SK-N-SH (cell line): ENCODE data around the gene GGCT. TPM values are rescaled to one million over a fixed set of nuclear protein-coding genes. Genes with fewer than 3 reads are reported as not detected.

ENCODE experiments used
- CTCF ChIA-PET: fragments of 300-600, 350-600 bp; formaldehyde crosslinking; extraction: SDS; loops from one replicate; lab custom pipeline; 2021; lab: Yijun Ruan, JAX
- POLR2A ChIA-PET: fragments of 350-600 bp; sonication (Branson Sonifier 250); formaldehyde crosslinking; extraction: SDS; loops from one replicate; lab custom pipeline; 2020; ENCODE audit warnings: antibody characterized with exemption, inconsistent platforms; lab: Yijun Ruan, JAX
- DNase-seq: peaks from one replicate; pipeline ENCODE4 v3.0.0; 2012
- H2AFZ ChIP-seq: fragments of 200-600 bp; sonication (generic); 2 replicates; pipeline ENCODE4 v1.8.1; 2016; ENCODE audit warnings: antibody characterized with exemption, mild to moderate bottlenecking, low read depth
- H3F3A ChIP-seq: fragments of 200-600 bp; sonication (generic); replicated peaks from 2 replicates; pipeline ENCODE3; 2016; ENCODE audit warnings: antibody characterized with exemption, mild to moderate bottlenecking; ENCODE audit not compliant: insufficient read depth
- H3K27ac ChIP-seq, 2 experiments: fragments of 200-500 bp in 1 of 2; fragments of 200-600 bp in 1 of 2; sonication (Bioruptor generic) in 1 of 2; sonication (generic), shearing (Covaris generic) in 1 of 2; 2 replicates each; pipeline versions ENCODE4 v1.5.1 to v1.6.1; 2014 to 2016; ENCODE audit warnings: low read depth in 2 of 2, inconsistent platforms in 1 of 2, low read length in 1 of 2, mild to moderate bottlenecking in 1 of 2, mixed read lengths in 1 of 2
- H3K27me3 ChIP-seq: fragments of 200-600 bp; sonication (generic), shearing (Covaris generic); 2 replicates; pipeline ENCODE4 v1.6.1; 2016; ENCODE audit warnings: mixed run types; ENCODE audit not compliant: insufficient read depth
- H3K36me3 ChIP-seq, 2 experiments: fragments of 200-500 bp in 1 of 2; fragments of 200-600 bp in 1 of 2; sonication (Bioruptor generic) in 1 of 2; sonication (generic) in 1 of 2; replicated peaks in 1 of 2; 2 replicates each; pipeline versions ENCODE3 to v1.5.1; 2014 to 2016; ENCODE audit warnings: low read length in 1 of 2, mild to moderate bottlenecking in 1 of 2; ENCODE audit not compliant: insufficient read depth in 2 of 2, control insufficient read depth in 1 of 2
- H3K4me1 ChIP-seq, 2 experiments: fragments of 200-500 bp in 1 of 2; fragments of 200-600 bp in 1 of 2; sonication (Bioruptor generic) in 1 of 2; sonication (generic), shearing (Covaris generic) in 1 of 2; 2 replicates each; pipeline versions ENCODE4 v1.5.1 to v1.6.1; 2014 to 2016; ENCODE audit warnings: low read depth in 1 of 2, low read length in 1 of 2, mixed run types in 1 of 2; ENCODE audit not compliant: insufficient read depth in 2 of 2, control insufficient read depth in 1 of 2
- H3K4me2 ChIP-seq: fragments of 200-600 bp; sonication (generic), shearing (Covaris generic); 2 replicates; pipeline ENCODE4 v1.6.1; 2017; ENCODE audit warnings: mixed run types
- H3K4me3 ChIP-seq, 2 experiments: fragments of 200-500 bp in 1 of 2; fragments of 200-600 bp in 1 of 2; sonication (Bioruptor generic) in 1 of 2; sonication (generic), shearing (Covaris generic) in 1 of 2; 2 replicates each; pipeline versions ENCODE4 v1.5.1 to v1.8.1; 2014 to 2016; ENCODE audit warnings: low read depth in 2 of 2, inconsistent platforms in 1 of 2, low read length in 1 of 2, mild to moderate bottlenecking in 1 of 2, mixed read lengths in 1 of 2, moderate library complexity in 1 of 2
- H3K79me2 ChIP-seq: fragments of 200-600 bp; sonication (generic); 2 replicates; pipeline ENCODE4 v1.8.1; 2017; ENCODE audit warnings: mild to moderate bottlenecking; ENCODE audit not compliant: insufficient read depth
- H3K9ac ChIP-seq: fragments of 200-600 bp; sonication (generic); 2 replicates; pipeline ENCODE4 v1.6.1; 2017; ENCODE audit warnings: mixed run types
- H3K9me2 ChIP-seq: fragments of 200-600 bp; sonication (generic); 2 replicates; pipeline ENCODE4 v1.6.1; 2017; ENCODE audit warnings: mixed run types
- H3K9me3 ChIP-seq: fragments of 200-600 bp; sonication (generic); 2 replicates; pipeline ENCODE4 v1.6.1; 2017; ENCODE audit warnings: mixed run types, mild to moderate bottlenecking, moderate library complexity
- H4K20me1 ChIP-seq: fragments of 200-600 bp; sonication (generic); 2 replicates; pipeline ENCODE4 v1.6.1; 2017; ENCODE audit warnings: mild to moderate bottlenecking, mixed run types; ENCODE audit not compliant: insufficient read depth
- CHD2 ChIP-seq: fragments of 150-350 bp; IDR thresholded peaks from 2 replicates; pipeline ENCODE4 v1.6.1; 2018; ENCODE audit warnings: low read length; ENCODE audit not compliant: partially characterized antibody
- RCOR1 ChIP-seq: fragments of 150-350 bp; IDR thresholded peaks from 2 replicates; pipeline ENCODE4 v1.6.1; 2017; ENCODE audit warnings: antibody characterized with exemption, low read length
- REST ChIP-seq: IDR thresholded peaks from 2 replicates; pipeline ENCODE4 v1.6.1; 2012; ENCODE audit warnings: mild to moderate bottlenecking, low read depth, low read length, moderate library complexity
- TEAD4 ChIP-seq: IDR thresholded peaks from 2 replicates; pipeline ENCODE4 v1.4.0; 2012; ENCODE audit warnings: mild to moderate bottlenecking, borderline replicate concordance; ENCODE audit not compliant: insufficient read depth
- USF2 ChIP-seq: fragments of 150-350 bp; IDR thresholded peaks from 2 replicates; pipeline ENCODE4 v1.6.1; 2017; ENCODE audit warnings: antibody characterized with exemption, low read length, low read depth, borderline replicate concordance
- WGBS: methylation state at CpG from one replicate; pipeline ENCODE4 v1.1.6; 2017; ENCODE audit warnings: low lambda C conversion rate; 5-methylcytosine and 5-hydroxymethylcytosine counted together
- polyA plus RNA-seq, 3 experiments: library from polyadenylated mRNA; depleted of rRNA; stranded (reverse); fragments of >200 nt; gene quantifications; 2 replicates each; pipeline ENCODE4 v1.2.3, GENCODE V29; 2012

The GGCT gene
- polyA plus RNA-seq, 1 of the 3 experiments (the other 2 are of a cell fraction), result 20.8 TPM

- Histone ChIP-seq H3K27ac (no peak overlapping the region; a peak in 1 of 4 replicates), H2AFZ (no peak overlapping the region), H3K9me2 (no peaks in the 10 kb centered on the region), H3K4me1 (peaks cover 14 to 75% of the 10 kb centered on the region in 2 experiments), H4K20me1 (no peaks in the 10 kb centered on the region), H3K79me2 (peaks cover 29% of the 10 kb centered on the region), H3K4me2 (no peak overlapping the region), H3K27me3 (no peaks in the 10 kb centered on the region), H3K9ac (no peak overlapping the region), H3K4me3 (no peak overlapping the region), H3K9me3 (no peaks in the 10 kb centered on the region), H3F3A (no peaks in the 10 kb centered on the region), H3K36me3 (peaks cover 0 to 2% of the 10 kb centered on the region in 2 experiments)
- DNase-seq, result no peak
- TF ChIP-seq TEAD4, result no peak
- ChIA-PET POLR2A (no interaction called here), CTCF (interaction anchor here (1.1 to 2.1 kb wide), 2 partner anchors 38 to 71 kb away, joined by 3 to 6 read pairs; no protein-coding TSS in a partner anchor)
- WGBS, result 95% methylated on average over 4 of the region's 4 CpGs
Observed at GRCh38 chr7:30467271-30467670, 37.4 kb downstream of the GGCT start.

- ChIA-PET POLR2A (interaction anchor here (1.8 kb wide), 1 partner anchor 12 kb away, joined by 13 read pairs; the partner anchor contains the start of gene NOD1), CTCF (interaction anchor here (1.6 to 2.1 kb wide), 3 partner anchors 12 to 70 kb away, joined by 3 to 6 read pairs (median 6); partner anchors contain the start of gene NOD1)
- no peak overlapping the region for H3K4me2 ChIP-seq
- no peak overlapping the region for H2AFZ ChIP-seq
- H3K9ac ChIP-seq, result no peak overlapping the region
- no peaks in the 10 kb centered on the region for H3K27me3 ChIP-seq
- no peaks in the 10 kb centered on the region for H4K20me1 ChIP-seq
- H3K79me2 ChIP-seq, result peaks cover 26% of the 10 kb centered on the region
- no peaks in the 10 kb centered on the region for H3K9me3 ChIP-seq
- H3K4me3 ChIP-seq, result no peak overlapping the region
- peaks cover 14 to 68% of the 10 kb centered on the region in 2 experiments for H3K4me1 ChIP-seq
- 86% methylated on average over 4 of the region's 4 CpGs for WGBS
- H3K27ac ChIP-seq, result peak overlapping the region in 1 of 2 experiments; percentile 80; a peak in 2 of 4 replicates
- TF ChIP-seq RCOR1, result 0 out of 2 replicates have a peak, but pooled peaks have one; percentile 13
- TF ChIP-seq CHD2, result peak; percentile 29
- TF ChIP-seq USF2, result no peak
- no peak for TF ChIP-seq REST
- no peak for DNase-seq
- H3F3A ChIP-seq, result no peaks in the 10 kb centered on the region
- no peaks in the 10 kb centered on the region for H3K9me2 ChIP-seq
- peaks cover 0 to 2% of the 10 kb centered on the region in 2 experiments for H3K36me3 ChIP-seq
Observed at GRCh38 chr7:30466266-30466665, 38.4 kb downstream of the GGCT start.
